ENCODE results near the gene AKT3. TPM values are rescaled to one million over a fixed set of nuclear protein-coding genes. Genes with fewer than 3 reads are reported as not detected.

AKT3 gene
- total and polyA plus RNA-seq, 8 donors, result 5.5 to 100 (median 13.8) TPM

DNA sequence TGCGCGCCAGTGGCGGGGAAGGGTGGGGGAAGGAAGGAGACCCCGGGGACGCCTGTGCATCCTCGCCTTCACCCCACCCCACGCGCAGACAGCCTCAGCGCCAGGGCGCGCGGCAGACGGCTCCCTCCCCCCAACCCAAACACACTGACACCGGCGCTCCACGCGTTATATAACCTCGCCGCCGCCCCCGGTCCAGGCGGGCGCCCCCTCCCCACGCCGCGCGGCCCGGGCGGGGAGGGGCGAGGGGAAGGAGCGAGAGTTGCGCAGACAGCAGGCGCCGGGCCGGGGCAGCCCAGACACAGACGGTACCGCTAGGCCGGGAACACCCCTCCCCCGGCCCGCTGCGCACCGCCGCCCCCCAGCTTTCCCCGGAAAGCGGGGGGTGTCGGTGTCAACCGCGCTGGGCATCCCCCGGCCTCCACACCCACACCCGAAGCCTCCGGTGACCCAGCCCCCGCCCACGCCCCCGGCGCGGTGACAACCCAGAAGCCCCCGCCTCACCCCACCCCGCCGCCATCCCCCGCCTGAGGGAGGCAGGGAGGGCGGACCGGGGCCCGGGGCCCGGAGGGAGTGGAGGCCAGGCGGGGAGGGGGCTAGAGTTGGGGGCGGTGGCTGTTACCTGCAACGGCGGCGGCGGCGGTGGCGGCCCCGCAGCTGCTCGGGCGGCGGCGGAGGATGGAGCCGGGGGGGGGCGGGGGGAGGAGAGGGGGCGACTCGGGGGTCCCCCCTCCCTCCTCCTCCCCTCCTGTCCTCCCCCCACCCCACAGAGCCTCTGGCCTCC lies 432 bp downstream of the AKT3 start:
- peaks cover 18 to 49% (median 31%) of the 10 kb centered on the region in 4 donors for H3K4me1 ChIP-seq
- intact Hi-C loops (cut with DNase I; ENCODE audit: low total_unique reads), result no loop called here
- peaks cover 0 to 4% (median 0%) of the 10 kb centered on the region in 4 donors for H3K9me3 ChIP-seq
- WGBS, 5 donors, result 1 to 4% (median 2%) methylated on average over 31 to 80 of the region's 81 CpGs
- peak in 1 of 2 donors; percentile 75 for DNase-seq
- H3K27me3 ChIP-seq, result peaks cover 0 to 34% (median 18%) of the 10 kb centered on the region in 3 donors
- TF ChIP-seq, protein P1, sequence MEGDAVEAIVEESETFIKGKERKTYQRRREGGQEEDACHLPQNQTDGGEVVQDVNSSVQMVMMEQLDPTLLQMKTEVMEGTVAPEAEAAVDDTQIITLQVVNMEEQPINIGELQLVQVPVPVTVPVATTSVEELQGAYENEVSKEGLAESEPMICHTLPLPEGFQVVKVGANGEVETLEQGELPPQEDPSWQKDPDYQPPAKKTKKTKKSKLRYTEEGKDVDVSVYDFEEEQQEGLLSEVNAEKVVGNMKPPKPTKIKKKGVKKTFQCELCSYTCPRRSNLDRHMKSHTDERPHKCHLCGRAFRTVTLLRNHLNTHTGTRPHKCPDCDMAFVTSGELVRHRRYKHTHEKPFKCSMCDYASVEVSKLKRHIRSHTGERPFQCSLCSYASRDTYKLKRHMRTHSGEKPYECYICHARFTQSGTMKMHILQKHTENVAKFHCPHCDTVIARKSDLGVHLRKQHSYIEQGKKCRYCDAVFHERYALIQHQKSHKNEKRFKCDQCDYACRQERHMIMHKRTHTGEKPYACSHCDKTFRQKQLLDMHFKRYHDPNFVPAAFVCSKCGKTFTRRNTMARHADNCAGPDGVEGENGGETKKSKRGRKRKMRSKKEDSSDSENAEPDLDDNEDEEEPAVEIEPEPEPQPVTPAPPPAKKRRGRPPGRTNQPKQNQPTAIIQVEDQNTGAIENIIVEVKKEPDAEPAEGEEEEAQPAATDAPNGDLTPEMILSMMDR (IDR thresholded peaks at IDR 0.05), result no peak
- TF ChIP-seq EP300 (IDR thresholded peaks at IDR 0.05), result no peak
- no peak for TF ChIP-seq POLR2A (IDR thresholded peaks at IDR 0.05)
- TF ChIP-seq POLR2AphosphoS5 (IDR thresholded peaks at IDR 0.05), result no peak
- peak overlapping the region; percentile 80 to 99 (median 95) for H3K27ac ChIP-seq
- peak overlapping the region; percentile 81 to 95 (median 92) for H3K4me3 ChIP-seq
- no peaks in the 10 kb centered on the region for H3K36me3 ChIP-seq

GRCh38 chr1:243848858-243849420 lies 1.1 kb downstream of the AKT3 start:
- peak; percentile 29 to 80 for DNase-seq
- H3K4me1 ChIP-seq, result peaks cover 18 to 49% (median 31%) of the 10 kb centered on the region in 4 donors
- H3K27ac ChIP-seq, result peak overlapping the region; percentile 80 to 99 (median 95)
- peaks cover 0 to 4% (median 0%) of the 10 kb centered on the region in 4 donors for H3K9me3 ChIP-seq
- intact Hi-C loops (cut with DNase I; ENCODE audit: low total_unique reads), result no loop called here
- TF ChIP-seq POLR2A (IDR thresholded peaks at IDR 0.05), result no peak
- TF ChIP-seq POLR2AphosphoS5 (IDR thresholded peaks at IDR 0.05), result no peak
- TF ChIP-seq EP300 (IDR thresholded peaks at IDR 0.05), result no peak
- TF ChIP-seq, protein P1 (IDR thresholded peaks at IDR 0.05), result no peak
- peak overlapping the region; percentile 81 to 95 (median 92) for H3K4me3 ChIP-seq
- H3K27me3 ChIP-seq, result peaks cover 0 to 34% (median 18%) of the 10 kb centered on the region in 3 donors
- no peaks in the 10 kb centered on the region for H3K36me3 ChIP-seq
- 0 to 2% (median 0%) methylated on average over 17 to 19 of the region's 19 CpGs for WGBS, 5 donors

DNA sequence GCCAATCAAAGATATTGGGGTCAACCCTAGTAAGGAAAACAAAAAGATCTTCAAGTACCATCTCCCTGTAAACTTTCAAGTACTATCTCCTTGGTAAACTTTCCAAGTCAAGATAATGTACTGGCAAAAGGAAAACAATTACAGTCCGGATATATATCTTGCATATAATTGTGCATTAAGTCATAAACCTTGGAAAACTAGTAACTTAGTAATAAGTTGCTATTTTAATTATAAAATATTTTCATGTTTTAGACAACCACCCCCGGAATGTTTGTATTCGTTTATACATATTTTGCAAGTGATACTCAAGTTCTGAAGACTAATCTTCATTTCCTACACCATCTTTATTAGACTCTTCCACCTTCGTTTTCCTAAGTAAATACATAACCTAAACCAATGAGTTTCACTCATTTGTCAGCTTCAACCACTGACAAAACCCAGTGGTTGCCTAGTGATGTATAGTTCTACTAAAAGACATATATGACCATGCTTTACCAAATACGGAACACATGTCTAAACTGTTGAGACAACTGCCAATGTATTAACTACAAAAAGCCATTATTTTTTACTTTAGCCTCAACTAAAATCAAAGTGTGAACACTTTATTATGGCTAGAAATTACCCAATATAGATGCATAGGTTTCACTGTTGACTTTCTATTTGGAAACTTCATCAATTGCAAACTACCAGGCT lies 1.7 kb downstream of the AKT3 start:
- no peak for TF ChIP-seq POLR2A (IDR thresholded peaks at IDR 0.05)
- no peak for TF ChIP-seq POLR2AphosphoS5 (IDR thresholded peaks at IDR 0.05)
- TF ChIP-seq, protein P1 (IDR thresholded peaks at IDR 0.05), result no peak
- no peak for TF ChIP-seq EP300 (IDR thresholded peaks at IDR 0.05)
- Histone ChIP-seq H3K36me3 (no peaks in the 10 kb centered on the region), H3K4me1 (peaks cover 18 to 51% (median 34%) of the 10 kb centered on the region in 4 donors), H3K27ac (peak overlapping the region in 4 of 5 donors; percentile 90 to 99 (median 96)), H3K9me3 (peaks cover 0 to 4% (median 0%) of the 10 kb centered on the region in 4 donors), H3K27me3 (peaks cover 0 to 34% (median 18%) of the 10 kb centered on the region in 3 donors), H3K4me3 (peak overlapping the region; percentile 81 to 95 (median 92))
- intact Hi-C loops (cut with DNase I; ENCODE audit: low total_unique reads), result no loop called here
- DNase-seq, result no peak
- 48 to 53% (median 52%) methylated on average over 5 of the region's 5 CpGs for WGBS, 5 donors

DNA sequence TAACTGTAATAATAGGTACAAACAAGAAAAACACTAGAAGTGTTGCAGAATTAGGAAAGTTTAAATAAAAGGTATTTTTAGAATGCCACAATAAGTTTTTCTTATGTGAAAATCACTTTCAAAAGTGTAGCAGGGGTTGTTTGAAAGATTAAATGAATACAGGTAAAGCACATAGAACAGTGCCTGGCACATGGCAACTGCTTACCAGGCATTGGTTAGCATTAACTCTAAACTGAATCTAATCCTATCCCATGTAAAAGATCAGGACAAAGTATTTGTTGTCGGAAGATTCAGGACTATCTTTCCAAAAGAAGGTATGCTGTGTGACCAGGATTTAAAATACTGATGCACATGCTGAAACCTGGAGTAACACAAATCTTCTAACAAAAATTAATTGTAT lies 3.3 kb downstream of the AKT3 start:
- TF ChIP-seq EP300 (IDR thresholded peaks at IDR 0.05) (no peak), POLR2AphosphoS5 (IDR thresholded peaks at IDR 0.05) (no peak), POLR2A (IDR thresholded peaks at IDR 0.05) (no peak)
- TF ChIP-seq, protein P1 (IDR thresholded peaks at IDR 0.05), result no peak
- Histone ChIP-seq H3K9me3 (no peaks in the 10 kb centered on the region), H3K27me3 (peaks cover 0 to 33% (median 18%) of the 10 kb centered on the region in 3 donors), H3K36me3 (no peaks in the 10 kb centered on the region), H3K4me1 (peaks cover 18 to 62% (median 40%) of the 10 kb centered on the region in 4 donors), H3K27ac (no peak overlapping the region), H3K4me3 (no peak overlapping the region)
- 88 to 95% (median 93%) methylated on average over 1 of the region's 1 CpG for WGBS, 5 donors
- intact Hi-C loops (cut with DNase I; ENCODE audit: low total_unique reads), result no loop called here
- no peak for DNase-seq
